ENCODE measurements around the gene SLC22A5.
A peak's percentile ranks its signal among the peaks of the same experiment; 100 is the strongest.

The SLC22A5 gene

DNA sequence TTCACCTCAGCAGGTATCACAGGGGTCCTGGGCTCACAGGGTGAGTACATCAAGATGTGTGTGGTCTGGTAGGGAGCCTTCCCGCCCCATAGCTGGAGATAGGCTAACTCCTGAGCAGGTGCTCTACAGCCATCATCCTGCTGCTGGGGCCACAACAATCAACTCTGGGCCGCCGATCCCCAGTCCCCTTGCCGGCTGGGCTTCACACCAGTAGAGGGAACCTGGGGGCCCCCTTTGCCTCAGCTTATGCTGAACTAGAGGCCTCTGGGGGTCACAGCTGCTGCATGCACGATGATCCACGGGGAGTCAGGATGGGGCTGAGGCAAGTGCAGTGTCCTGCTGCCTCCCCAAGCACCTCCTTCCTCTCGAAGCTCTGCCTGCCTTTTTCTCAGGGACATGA is 74.6 kb downstream of the SLC22A5 start:
- peaks cover 83% of the 10 kb centered on the region for H4K20me1 ChIP-seq (ENCODE audit: insufficient read depth, low read length)
- no peaks in the 10 kb centered on the region for H3K27me3 ChIP-seq (ENCODE audit: insufficient read depth, low read length, poor library complexity)
- peaks cover 95% of the 10 kb centered on the region for H3K36me3 ChIP-seq (ENCODE audit: insufficient read depth, low read length)
- H3K27ac ChIP-seq (ENCODE audit: low read length) = peak overlapping the region; percentile 62
- peaks cover 99% of the 10 kb centered on the region for H3K79me2 ChIP-seq (ENCODE audit: insufficient read depth, low read length)
- no peak for TF ChIP-seq EZH2 (IDR thresholded peaks at IDR 0.05; ENCODE audit: borderline replicate concordance, low read depth, low read length, severe bottlenecking)
- TF ChIP-seq, protein P1, sequence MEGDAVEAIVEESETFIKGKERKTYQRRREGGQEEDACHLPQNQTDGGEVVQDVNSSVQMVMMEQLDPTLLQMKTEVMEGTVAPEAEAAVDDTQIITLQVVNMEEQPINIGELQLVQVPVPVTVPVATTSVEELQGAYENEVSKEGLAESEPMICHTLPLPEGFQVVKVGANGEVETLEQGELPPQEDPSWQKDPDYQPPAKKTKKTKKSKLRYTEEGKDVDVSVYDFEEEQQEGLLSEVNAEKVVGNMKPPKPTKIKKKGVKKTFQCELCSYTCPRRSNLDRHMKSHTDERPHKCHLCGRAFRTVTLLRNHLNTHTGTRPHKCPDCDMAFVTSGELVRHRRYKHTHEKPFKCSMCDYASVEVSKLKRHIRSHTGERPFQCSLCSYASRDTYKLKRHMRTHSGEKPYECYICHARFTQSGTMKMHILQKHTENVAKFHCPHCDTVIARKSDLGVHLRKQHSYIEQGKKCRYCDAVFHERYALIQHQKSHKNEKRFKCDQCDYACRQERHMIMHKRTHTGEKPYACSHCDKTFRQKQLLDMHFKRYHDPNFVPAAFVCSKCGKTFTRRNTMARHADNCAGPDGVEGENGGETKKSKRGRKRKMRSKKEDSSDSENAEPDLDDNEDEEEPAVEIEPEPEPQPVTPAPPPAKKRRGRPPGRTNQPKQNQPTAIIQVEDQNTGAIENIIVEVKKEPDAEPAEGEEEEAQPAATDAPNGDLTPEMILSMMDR (IDR thresholded peaks at IDR 0.05; ENCODE audit: borderline replicate concordance, extremely low read depth, low read length, poor library complexity, severe bottlenecking) = no peak
- no peak overlapping the region for H3K4me3 ChIP-seq (ENCODE audit: low read depth in 1 of 2, low read length in 2 of 2)
- no peak overlapping the region for H2AFZ ChIP-seq (ENCODE audit: low read depth, low read length)
- H3K4me1 ChIP-seq (ENCODE audit: insufficient read depth, low read length) = peaks cover 48% of the 10 kb centered on the region
- ATAC-seq (ENCODE audit: insufficient read depth, low read depth) (no peak), DNase-seq (no peak)
- H3K4me2 ChIP-seq (ENCODE audit: insufficient read depth, low read length) = no peak overlapping the region
- no peaks in the 10 kb centered on the region for H3K9me3 ChIP-seq (ENCODE audit: insufficient read depth, low read length, severe bottlenecking)
- H3K9ac ChIP-seq (ENCODE audit: low read depth, low read length) = no peak overlapping the region
